HepG2 (cell line): ENCODE data around the gene TMC4. TPM values are rescaled to one million over a fixed set of nuclear protein-coding genes. Genes with fewer than 3 reads are reported as not detected.

Source experiments
- BCL3 ChIP-seq: sonication (generic); formaldehyde crosslinking; IDR thresholded peaks from 2 replicates; pipeline ENCODE4 v1.5.1; 2020; ENCODE audit warnings: mild to moderate bottlenecking, missing genetic modification reagents, moderate library complexity
- KDM1A ChIP-seq: IDR thresholded peaks from 2 replicates; pipeline ENCODE4 v1.6.1; 2016; ENCODE audit warnings: missing compliant biosample characterization
- KDM6A ChIP-seq: IDR thresholded peaks from 2 replicates; pipeline ENCODE4 v1.6.1; 2016; ENCODE audit warnings: low read depth
- KLF16 ChIP-seq, 2 experiments: sonication (generic) in 1 of 2; formaldehyde crosslinking in 1 of 2; IDR thresholded peaks; 2 replicates each; pipeline versions ENCODE4 v1.6.1 to v1.8.0; 2016 to 2023; ENCODE audit warnings: missing genetic modification reagents in 2 of 2, missing compliant biosample characterization in 1 of 2
- NFE2 ChIP-seq: sonication (generic); formaldehyde crosslinking; IDR thresholded peaks from 2 replicates; pipeline ENCODE4 v1.4.0; 2020; ENCODE audit warnings: missing genetic modification reagents
- NR2F6 ChIP-seq, 2 experiments: IDR thresholded peaks; 2 replicates each; pipeline ENCODE4 v1.6.1; 2016; ENCODE audit warnings: antibody characterized with exemption in 1 of 2, mild to moderate bottlenecking in 1 of 2
- PAF1 ChIP-seq: IDR thresholded peaks from 2 replicates; pipeline ENCODE4 v1.6.1; 2016; ENCODE audit warnings: missing genetic modification reagents, missing compliant biosample characterization
- SAP130 ChIP-seq: IDR thresholded peaks from 2 replicates; pipeline ENCODE4 v1.6.1; 2016; ENCODE audit warnings: low read depth
- SP140L ChIP-seq: sonication (generic); formaldehyde crosslinking; IDR thresholded peaks from 2 replicates; pipeline ENCODE4 v1.4.0; 2020; ENCODE audit warnings: missing genetic modification reagents, borderline replicate concordance
- SRSF4 ChIP-seq: fragments of 200-400 bp; formaldehyde crosslinking; IDR thresholded peaks from one replicate; pipeline ENCODE4 v1.6.1; 2018; ENCODE audit warnings: mild to moderate bottlenecking, low read depth, low read length, moderate library complexity; ENCODE audit not compliant: poor library complexity, severe bottlenecking
- SRY ChIP-seq: sonication (generic); formaldehyde crosslinking; IDR thresholded peaks from 2 replicates; pipeline ENCODE4 v1.8.0; 2022; ENCODE audit warnings: mild to moderate bottlenecking, missing genetic modification reagents
- TBX2 ChIP-seq: sonication (generic); formaldehyde crosslinking; IDR thresholded peaks from 2 replicates; pipeline ENCODE4 v1.5.0; 2020; ENCODE audit warnings: missing genetic modification reagents, mild to moderate bottlenecking, borderline replicate concordance
- YEATS2 ChIP-seq: sonication (generic); formaldehyde crosslinking; IDR thresholded peaks from 2 replicates; pipeline ENCODE4 v1.4.0; 2020; ENCODE audit warnings: missing genetic modification reagents, borderline replicate concordance
- ZMYM4 ChIP-seq: sonication (generic); formaldehyde crosslinking; IDR thresholded peaks from 2 replicates; pipeline ENCODE4 v1.8.1; 2023; ENCODE audit warnings: mild to moderate bottlenecking, missing genetic modification reagents
- ZNF232 ChIP-seq: sonication (generic); formaldehyde crosslinking; IDR thresholded peaks from 2 replicates; pipeline ENCODE4 v1.4.0; 2020; ENCODE audit warnings: missing genetic modification reagents, borderline replicate concordance
- ZNF275 ChIP-seq: sonication (generic); formaldehyde crosslinking; IDR thresholded peaks from 2 replicates; pipeline ENCODE4 v1.8.0; 2022; ENCODE audit warnings: missing genetic modification reagents, mild to moderate bottlenecking, inconsistent platforms, borderline replicate concordance
- ZNF598 ChIP-seq: sonication (generic); formaldehyde crosslinking; IDR thresholded peaks from 2 replicates; pipeline ENCODE4 v1.5.1; 2020; ENCODE audit warnings: mild to moderate bottlenecking, missing genetic modification reagents, borderline replicate concordance
- ZNF644 ChIP-seq: IDR thresholded peaks from 2 replicates; pipeline ENCODE4 v1.6.1; 2016; ENCODE audit warnings: low read depth
- ZNF749 ChIP-seq: sonication (generic); formaldehyde crosslinking; IDR thresholded peaks from 2 replicates; pipeline ENCODE4 v1.8.0; 2022; ENCODE audit warnings: mild to moderate bottlenecking, missing genetic modification reagents, moderate library complexity, borderline replicate concordance
- ZNF788 ChIP-seq: sonication (generic); formaldehyde crosslinking; IDR thresholded peaks from 2 replicates; pipeline ENCODE4 v1.5.0; 2020; ENCODE audit warnings: mild to moderate bottlenecking, missing genetic modification reagents, borderline replicate concordance
- polyA plus RNA-seq, 8 experiments: library from polyadenylated mRNA; depleted of rRNA in 3 of 8; stranded (reverse) in 7 of 8; unstranded in 1 of 8; fragments of >200 nt; fragmentation: Illumina TruSeq in 4 of 8; extraction: Trizol in 4 of 8; gene quantifications; 2 replicates each; pipeline versions ENCODE4 v1.2.1 to v1.2.3, GENCODE V29; 2011 to 2016; ENCODE audit warnings: low read depth in 4 of 8, missing spikeins in 1 of 8, mixed read lengths in 1 of 8; ENCODE audit not compliant: insufficient read depth in 1 of 8
- total RNA-seq, 5 experiments: library from RNA; depleted of rRNA; stranded (reverse); fragments of >200 nt; fragmentation: Illumina TruSeq; extraction: Trizol; gene quantifications; 2 replicates each; pipeline ENCODE4 v1.2.3, GENCODE V29; 2016; ENCODE audit warnings: low read depth in 1 of 5
- TF ChIP-seq, protein P1 (sequence below): sonication (generic); formaldehyde crosslinking; IDR thresholded peaks from 2 replicates; pipeline ENCODE4; 2020; ENCODE audit warnings: missing genetic modification reagents, mild to moderate bottlenecking, borderline replicate concordance
- TF ChIP-seq, protein P2 (sequence below): sonication (generic); formaldehyde crosslinking; IDR thresholded peaks from 2 replicates; pipeline ENCODE4 v1.5.1; 2020; ENCODE audit warnings: mild to moderate bottlenecking, missing genetic modification reagents, borderline replicate concordance

The TMC4 gene
- total and polyA plus RNA-seq, 2 of the 13 experiments (the other 11 are each of a cell fraction or from before 2014, with no cell fraction given) = 0.13 to 0.24 TPM

DNA sequence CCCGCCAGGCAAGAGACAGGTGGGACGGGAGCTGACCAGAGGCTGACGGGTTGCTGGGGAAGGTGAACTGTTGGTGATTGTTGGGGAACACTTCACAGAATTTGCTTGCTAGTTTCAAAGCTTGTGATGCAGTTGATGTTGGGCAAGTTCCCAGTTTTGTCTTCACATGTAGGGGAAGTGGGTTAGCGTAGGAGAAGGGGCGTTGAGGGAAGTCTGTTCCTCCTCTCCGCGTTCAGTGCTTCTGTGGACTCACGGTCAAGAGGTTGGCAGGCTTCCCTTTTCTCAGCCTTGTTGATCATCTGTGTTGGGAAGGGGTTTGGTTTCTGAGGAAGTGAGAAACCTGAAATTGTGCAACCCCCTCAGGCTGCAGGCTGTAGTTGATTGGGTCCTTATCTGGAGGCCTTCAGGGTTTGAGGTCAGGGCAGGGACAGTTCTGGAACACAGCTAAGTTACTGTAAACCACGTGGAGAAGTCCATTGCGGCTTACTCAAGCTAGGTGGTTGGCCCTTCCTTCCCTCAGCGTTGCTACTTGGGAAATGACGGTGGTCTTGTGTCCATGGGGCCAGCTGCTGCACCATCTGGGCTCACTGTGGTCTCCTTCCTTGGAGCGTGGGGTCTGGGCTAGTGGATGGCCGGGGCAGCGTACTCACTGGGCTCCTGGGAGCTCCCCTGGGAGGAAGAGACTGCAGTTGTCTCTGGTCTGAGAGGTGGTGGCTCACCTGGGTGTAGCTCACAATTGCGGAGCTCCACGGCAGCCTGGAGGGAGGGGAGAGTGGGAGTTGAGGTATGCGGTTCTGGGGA lies 35.2 kb upstream of the TMC4 start (continued):
- TF ChIP-seq ZNF275 (CRISPR knock-in tag) (0 out of 2 replicates have a peak, but pooled peaks have one; percentile 40), KLF16 (CRISPR knock-in tag; IDR thresholded peaks at IDR 0.05) (no peak), ZNF232 (CRISPR knock-in tag) (peak; percentile 50; the same call in 1 of the 2 replicates), SRY (CRISPR knock-in tag) (0 out of 2 replicates have a peak, but pooled peaks have one; percentile 10), ZNF598 (CRISPR knock-in tag) (no peak), ZNF749 (CRISPR knock-in tag) (0 out of 2 replicates have a peak, but pooled peaks have one; percentile 15), SRSF4 (no peak), PAF1 (CRISPR knock-in tag) (peak; percentile 95), KDM6A (CRISPR knock-in tag) (no peak), TBX2 (peak; percentile 47; the same call in 1 of the 2 replicates), KDM1A (CRISPR knock-in tag) (no peak), YEATS2 (CRISPR knock-in tag) (peak; percentile 65; the same call in 1 of the 2 replicates), NFE2 (CRISPR knock-in tag) (0 out of 2 replicates have a peak, but pooled peaks have one; percentile 11), BCL3 (0 out of 2 replicates have a peak, but pooled peaks have one; percentile 8), NR2F6 (IDR thresholded peaks at IDR 0.05) (no peak), NR2F6 (CRISPR knock-in tag; IDR thresholded peaks at IDR 0.05) (peak; percentile 32; the same call in 1 of the 2 replicates), ZNF644 (CRISPR knock-in tag) (0 out of 2 replicates have a peak, but pooled peaks have one; percentile 13), SP140L (CRISPR knock-in tag) (no peak), SAP130 (CRISPR knock-in tag) (peak; percentile 50; the same call in 1 of the 2 replicates), ZNF788 (peak; percentile 41; the same call in 1 of the 2 replicates), ZMYM4 (CRISPR knock-in tag) (no peak)
- TF ChIP-seq, protein P1, sequence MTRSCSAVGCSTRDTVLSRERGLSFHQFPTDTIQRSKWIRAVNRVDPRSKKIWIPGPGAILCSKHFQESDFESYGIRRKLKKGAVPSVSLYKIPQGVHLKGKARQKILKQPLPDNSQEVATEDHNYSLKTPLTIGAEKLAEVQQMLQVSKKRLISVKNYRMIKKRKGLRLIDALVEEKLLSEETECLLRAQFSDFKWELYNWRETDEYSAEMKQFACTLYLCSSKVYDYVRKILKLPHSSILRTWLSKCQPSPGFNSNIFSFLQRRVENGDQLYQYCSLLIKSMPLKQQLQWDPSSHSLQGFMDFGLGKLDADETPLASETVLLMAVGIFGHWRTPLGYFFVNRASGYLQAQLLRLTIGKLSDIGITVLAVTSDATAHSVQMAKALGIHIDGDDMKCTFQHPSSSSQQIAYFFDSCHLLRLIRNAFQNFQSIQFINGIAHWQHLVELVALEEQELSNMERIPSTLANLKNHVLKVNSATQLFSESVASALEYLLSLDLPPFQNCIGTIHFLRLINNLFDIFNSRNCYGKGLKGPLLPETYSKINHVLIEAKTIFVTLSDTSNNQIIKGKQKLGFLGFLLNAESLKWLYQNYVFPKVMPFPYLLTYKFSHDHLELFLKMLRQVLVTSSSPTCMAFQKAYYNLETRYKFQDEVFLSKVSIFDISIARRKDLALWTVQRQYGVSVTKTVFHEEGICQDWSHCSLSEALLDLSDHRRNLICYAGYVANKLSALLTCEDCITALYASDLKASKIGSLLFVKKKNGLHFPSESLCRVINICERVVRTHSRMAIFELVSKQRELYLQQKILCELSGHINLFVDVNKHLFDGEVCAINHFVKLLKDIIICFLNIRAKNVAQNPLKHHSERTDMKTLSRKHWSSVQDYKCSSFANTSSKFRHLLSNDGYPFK (CRISPR knock-in tag) = 0 out of 2 replicates have a peak, but pooled peaks have one; percentile 38
- TF ChIP-seq, protein P2, sequence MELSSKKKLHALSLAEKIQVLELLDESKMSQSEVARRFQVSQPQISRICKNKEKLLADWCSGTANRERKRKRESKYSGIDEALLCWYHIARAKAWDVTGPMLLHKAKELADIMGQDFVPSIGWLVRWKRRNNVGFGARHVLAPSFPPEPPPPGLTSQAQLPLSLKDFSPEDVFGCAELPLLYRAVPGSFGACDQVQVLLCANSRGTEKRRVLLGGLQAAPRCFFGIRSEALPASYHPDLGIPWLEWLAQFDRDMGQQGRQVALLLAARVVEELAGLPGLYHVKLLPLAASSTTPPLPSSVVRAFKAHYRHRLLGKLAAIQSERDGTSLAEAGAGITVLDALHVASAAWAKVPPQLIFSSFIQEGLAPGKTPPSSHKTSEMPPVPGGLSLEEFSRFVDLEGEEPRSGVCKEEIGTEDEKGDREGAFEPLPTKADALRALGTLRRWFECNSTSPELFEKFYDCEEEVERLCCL (CRISPR knock-in tag) = no peak
